Vagina (tissue), 2 donors: ENCODE measurements around the gene ST6GALNAC3. TPM values are rescaled to one million over a fixed set of nuclear protein-coding genes. Genes with fewer than 3 reads are reported as not detected.

Experiments
- DNase-seq, 2 donors: peaks; one replicate each; pipeline ENCODE4 v3.0.0-alpha.2; 2017; ENCODE audit errors: extremely low spot score in 2 of 2
- H3K27ac ChIP-seq: fragments of 200-600 bp; sonication (generic); one replicate; pipeline ENCODE4 v1.5.1; 2019
- H3K27me3 ChIP-seq: fragments of 200-600 bp; sonication (generic); one replicate; pipeline ENCODE4 v1.5.1; 2019
- H3K36me3 ChIP-seq, 2 donors: fragments of 200-600 bp; sonication (generic); one replicate each; pipeline ENCODE4 v1.5.1; 2017 to 2019
- H3K4me1 ChIP-seq: fragments of 200-600 bp; sonication (generic); one replicate; pipeline ENCODE4 v1.5.1; 2019
- H3K4me3 ChIP-seq, 2 donors: fragments of 200-600 bp; sonication (generic); 1 replicate in 1 of 2; 2 replicates in 1 of 2; pipeline ENCODE4 v1.5.1; 2016 to 2019
- H3K9me3 ChIP-seq: fragments of 200-600 bp; sonication (generic); one replicate; pipeline ENCODE4 v1.5.1; 2019
- CTCF ChIP-seq, 3 experiments: fragments of 450-650 bp in 2 of 3; fragments of 200-600 bp in 1 of 3; sonication (generic) in 1 of 3; IDR thresholded peaks; one replicate each; pipeline ENCODE4 v1.5.1; 2017 to 2019; ENCODE audit warnings: antibody characterized with exemption in 3 of 3, mild to moderate bottlenecking in 2 of 3, moderate library complexity in 2 of 3
- POLR2A ChIP-seq, 2 donors: fragments of 450-650 bp; IDR thresholded peaks; one replicate each; pipeline ENCODE4 v1.6.1; 2017; ENCODE audit warnings: antibody characterized with exemption in 2 of 2, mild to moderate bottlenecking in 2 of 2, moderate library complexity in 2 of 2
- POLR2AphosphoS5 ChIP-seq, 2 donors: sonication (generic); formaldehyde crosslinking; IDR thresholded peaks; one replicate each; pipeline ENCODE4 v1.9.0; 2017; ENCODE audit warnings: antibody characterized with exemption in 2 of 2, mild to moderate bottlenecking in 2 of 2, low read depth in 1 of 2; ENCODE audit not compliant: insufficient read depth in 1 of 2
- intact Hi-C: fragments of 100-400 bp; cut with DNase I; formaldehyde crosslinking; loops from one replicate; pipeline ENCODE4 v1.15.1; 2023
- total RNA-seq: library from RNA; depleted of rRNA; stranded (reverse); fragments of >200 nt; gene quantifications from one replicate; pipeline ENCODE4 v1.2.3, GENCODE V29; 2016

ST6GALNAC3 gene
- total RNA-seq, 1 donor from 2014 or later, result 21.1 TPM

- Histone ChIP-seq H3K36me3 (no peaks in the 10 kb centered on the region), H3K27ac (no peak overlapping the region), H3K4me1 (no peaks in the 10 kb centered on the region), H3K27me3 (no peaks in the 10 kb centered on the region), H3K4me3 (no peak overlapping the region), H3K9me3 (no peaks in the 10 kb centered on the region)
- TF ChIP-seq CTCF (IDR thresholded peaks at IDR 0.05), result no peak
- TF ChIP-seq POLR2AphosphoS5 (IDR thresholded peaks at IDR 0.05; ENCODE audit: insufficient read depth in 1 of 2, low read depth in 1 of 2), result no peak
- no peak for TF ChIP-seq POLR2A (IDR thresholded peaks at IDR 0.05)
- intact Hi-C loops, result no loop called here
- no peak for DNase-seq
Observed at GRCh38 chr1:76343356-76343755, 268.8 kb downstream of the ST6GALNAC3 start.

GRCh38 chr1:76351655-76352054 is 277.1 kb downstream of the ST6GALNAC3 start:
- TF ChIP-seq CTCF (IDR thresholded peaks at IDR 0.05) (no peak), POLR2A (IDR thresholded peaks at IDR 0.05) (no peak), POLR2AphosphoS5 (IDR thresholded peaks at IDR 0.05; ENCODE audit: insufficient read depth in 1 of 2, low read depth in 1 of 2) (no peak)
- Histone ChIP-seq H3K9me3 (no peaks in the 10 kb centered on the region), H3K4me1 (no peaks in the 10 kb centered on the region), H3K27ac (no peak overlapping the region), H3K27me3 (no peaks in the 10 kb centered on the region), H3K36me3 (no peaks in the 10 kb centered on the region), H3K4me3 (no peak overlapping the region)
- no peak for DNase-seq
- intact Hi-C loops, result no loop called here

GRCh38 chr1:76352741-76353435 is 278.3 kb downstream of the ST6GALNAC3 start:
- no peak for TF ChIP-seq POLR2AphosphoS5 (IDR thresholded peaks at IDR 0.05; ENCODE audit: insufficient read depth in 1 of 2, low read depth in 1 of 2)
- TF ChIP-seq CTCF (IDR thresholded peaks at IDR 0.05), result no peak
- no peak for TF ChIP-seq POLR2A (IDR thresholded peaks at IDR 0.05)
- no peaks in the 10 kb centered on the region for H3K4me1 ChIP-seq
- H3K27me3 ChIP-seq, result no peaks in the 10 kb centered on the region
- H3K36me3 ChIP-seq, result no peaks in the 10 kb centered on the region
- DNase-seq, result no peak
- intact Hi-C loops, result no loop called here
- H3K4me3 ChIP-seq, result no peak overlapping the region
- H3K27ac ChIP-seq, result no peak overlapping the region
- no peaks in the 10 kb centered on the region for H3K9me3 ChIP-seq

- no peaks in the 10 kb centered on the region for H3K27me3 ChIP-seq
- no peaks in the 10 kb centered on the region for H3K36me3 ChIP-seq
- TF ChIP-seq POLR2AphosphoS5 (IDR thresholded peaks at IDR 0.05; ENCODE audit: insufficient read depth in 1 of 2, low read depth in 1 of 2) (no peak), POLR2A (IDR thresholded peaks at IDR 0.05) (no peak), CTCF (IDR thresholded peaks at IDR 0.05) (no peak)
- intact Hi-C loops, result no loop called here
- H3K27ac ChIP-seq, result no peak overlapping the region
- DNase-seq, result no peak
- no peaks in the 10 kb centered on the region for H3K9me3 ChIP-seq
- H3K4me3 ChIP-seq, result no peak overlapping the region
- no peaks in the 10 kb centered on the region for H3K4me1 ChIP-seq
Observed at GRCh38 chr1:76354236-76354635, 279.7 kb downstream of the ST6GALNAC3 start.

GRCh38 chr1:76366726-76367125 is 292.2 kb downstream of the ST6GALNAC3 start:
- Histone ChIP-seq H3K27me3 (no peaks in the 10 kb centered on the region), H3K9me3 (no peaks in the 10 kb centered on the region), H3K36me3 (no peaks in the 10 kb centered on the region), H3K4me3 (no peak overlapping the region), H3K4me1 (no peaks in the 10 kb centered on the region), H3K27ac (no peak overlapping the region)
- TF ChIP-seq POLR2A (IDR thresholded peaks at IDR 0.05) (no peak), CTCF (IDR thresholded peaks at IDR 0.05) (no peak), POLR2AphosphoS5 (IDR thresholded peaks at IDR 0.05; ENCODE audit: insufficient read depth in 1 of 2, low read depth in 1 of 2) (no peak)
- DNase-seq, result no peak
- intact Hi-C loops, result no loop called here
